ENCODE measurements around the gene ITGB8. TPM values are rescaled to one million over a fixed set of nuclear protein-coding genes. Genes with fewer than 3 reads are reported as not detected.

The ITGB8 gene
- total RNA-seq, 4 donors from 2014 or later = 0.31 to 0.90 (median 0.56) TPM

GRCh38 chr7:20412032-20412431 is 81.3 kb downstream of the ITGB8 start:
- Histone ChIP-seq H3K27me3 (no peaks in the 10 kb centered on the region), H3K9me3 (no peaks in the 10 kb centered on the region), H3K4me1 (peaks cover 0 to 4% of the 10 kb centered on the region in 2 donors), H3K36me3 (no peaks in the 10 kb centered on the region), H3K4me3 (no peak overlapping the region), H3K27ac (no peak overlapping the region)
- no peak for DNase-seq
- ATAC-seq = no peak
- intact Hi-C loops (cut with DNase I; ENCODE audit: low total_unique reads) = no loop called here
- TF ChIP-seq CTCF (IDR thresholded peaks at IDR 0.05 in 4 of 5, conservative IDR thresholded peaks at IDR 0.05 in 1 of 5) (no peak), POLR2A (IDR thresholded peaks at IDR 0.05) (no peak)
- in situ Hi-C loops (cut with MboI; ENCODE audit: low sequenced_read_pairs in 4 of 4) = no loop called here

- in situ Hi-C loops (cut with MboI; ENCODE audit: low sequenced_read_pairs in 4 of 4) (no loop called here), intact Hi-C loops (cut with DNase I; ENCODE audit: low total_unique reads) (no loop called here)
- DNase-seq = no peak
- TF ChIP-seq POLR2A (IDR thresholded peaks at IDR 0.05) (no peak), CTCF (IDR thresholded peaks at IDR 0.05 in 4 of 5, conservative IDR thresholded peaks at IDR 0.05 in 1 of 5) (no peak)
- no peak overlapping the region for H3K4me3 ChIP-seq
- no peak overlapping the region for H3K27ac ChIP-seq
- H3K27me3 ChIP-seq = no peaks in the 10 kb centered on the region
- no peaks in the 10 kb centered on the region for H3K4me1 ChIP-seq
- no peaks in the 10 kb centered on the region for H3K9me3 ChIP-seq
- no peaks in the 10 kb centered on the region for H3K36me3 ChIP-seq
- ATAC-seq = no peak
These were observed 86.6 kb downstream of the ITGB8 start for GRCh38 chr7:20417260-20417659.

GRCh38 chr7:20417675-20418382 is 87.1 kb downstream of the ITGB8 start:
- Histone ChIP-seq H3K36me3 (no peaks in the 10 kb centered on the region), H3K4me3 (no peak overlapping the region), H3K9me3 (no peaks in the 10 kb centered on the region), H3K27ac (no peak overlapping the region), H3K4me1 (no peaks in the 10 kb centered on the region), H3K27me3 (no peaks in the 10 kb centered on the region)
- DNase-seq (no peak), ATAC-seq (no peak)
- in situ Hi-C loops (cut with MboI; ENCODE audit: low sequenced_read_pairs in 4 of 4) = no loop called here
- intact Hi-C loops (cut with DNase I; ENCODE audit: low total_unique reads) = no loop called here
- no peak for TF ChIP-seq POLR2A (IDR thresholded peaks at IDR 0.05)
- TF ChIP-seq CTCF (IDR thresholded peaks at IDR 0.05 in 4 of 5, conservative IDR thresholded peaks at IDR 0.05 in 1 of 5) = no peak

- TF ChIP-seq POLR2A (IDR thresholded peaks at IDR 0.05) (no peak), CTCF (IDR thresholded peaks at IDR 0.05 in 4 of 5, conservative IDR thresholded peaks at IDR 0.05 in 1 of 5) (no peak)
- Histone ChIP-seq H3K4me3 (no peak overlapping the region), H3K36me3 (no peaks in the 10 kb centered on the region), H3K27ac (no peak overlapping the region), H3K4me1 (no peaks in the 10 kb centered on the region), H3K9me3 (no peaks in the 10 kb centered on the region), H3K27me3 (no peaks in the 10 kb centered on the region)
- no peak for ATAC-seq
- intact Hi-C loops (cut with DNase I; ENCODE audit: low total_unique reads) = no loop called here
- in situ Hi-C loops (cut with MboI; ENCODE audit: low sequenced_read_pairs in 4 of 4) = no loop called here
- no peak for DNase-seq
These were observed 93.8 kb downstream of the ITGB8 start for GRCh38 chr7:20424500-20424899.

GRCh38 chr7:20430664-20431063 is 100.0 kb downstream of the ITGB8 start:
- H3K36me3 ChIP-seq = no peaks in the 10 kb centered on the region
- H3K27me3 ChIP-seq = no peaks in the 10 kb centered on the region
- intact Hi-C loops (cut with DNase I; ENCODE audit: low total_unique reads) = no loop called here
- H3K4me1 ChIP-seq = no peaks in the 10 kb centered on the region
- H3K27ac ChIP-seq = no peak overlapping the region
- H3K9me3 ChIP-seq = no peaks in the 10 kb centered on the region
- no peak for ATAC-seq
- in situ Hi-C loops (cut with MboI; ENCODE audit: low sequenced_read_pairs in 4 of 4) = no loop called here
- TF ChIP-seq POLR2A (IDR thresholded peaks at IDR 0.05) = no peak
- no peak for TF ChIP-seq CTCF (IDR thresholded peaks at IDR 0.05 in 4 of 5, conservative IDR thresholded peaks at IDR 0.05 in 1 of 5)
- no peak for DNase-seq
- H3K4me3 ChIP-seq = no peak overlapping the region

All from gastrocnemius medialis (tissue), 4 donors.